ENCODE data around the gene AK4. TPM values are rescaled to one million over a fixed set of nuclear protein-coding genes. Genes with fewer than 3 reads are reported as not detected.

The AK4 gene
- total RNA-seq, 1 experiment from 2014 or later, result 131 TPM

DNA sequence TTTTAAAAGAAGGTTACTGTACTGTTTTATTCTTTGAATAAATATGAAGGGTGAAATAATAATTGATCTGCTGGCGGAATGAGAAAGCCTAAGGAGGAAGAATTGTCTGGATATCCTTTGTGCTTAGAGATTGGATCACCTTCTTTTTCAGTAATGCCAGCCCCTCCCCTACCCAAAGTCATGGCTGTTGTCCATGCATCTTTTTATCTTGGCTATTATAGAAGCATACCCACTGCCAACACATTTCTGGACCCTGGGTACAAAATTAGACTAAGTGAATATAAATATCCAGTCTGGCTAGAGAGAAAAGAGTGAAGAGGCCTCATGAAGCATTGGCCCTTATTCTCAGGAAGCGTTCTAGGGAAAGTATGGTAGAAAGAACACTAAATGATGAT lies 28.1 kb downstream of the AK4 start:
- intact Hi-C loops (cut with micrococcal nuclease; ENCODE audit: unreplicated experiment), result no loop called here
- Histone ChIP-seq H3K4me3 (ENCODE audit: low read depth, low read length) (no peak overlapping the region), H3K4me1 (peaks cover 30% of the 10 kb centered on the region), H3K36me3 (ENCODE audit: control insufficient read depth, insufficient read depth, low read length) (no peaks in the 10 kb centered on the region), H3K9me3 (no peaks in the 10 kb centered on the region), H3K27me3 (replicated peaks; ENCODE audit: control insufficient read depth, insufficient read depth, low read length) (no peaks in the 10 kb centered on the region)
- H3K4me1 Mint-ChIP-seq (ENCODE audit: low read depth, unreplicated experiment), result peaks cover 34% of the 10 kb centered on the region
- peak overlapping the region; percentile 83 for H3K27ac Mint-ChIP-seq (ENCODE audit: unreplicated experiment)
- POLR2A ChIA-PET, result no interaction called here
- no peaks in the 10 kb centered on the region for H3K27me3 Mint-ChIP-seq (ENCODE audit: insufficient read depth, unreplicated experiment)
- H3K36me3 Mint-ChIP-seq (ENCODE audit: insufficient read depth, unreplicated experiment), result peaks cover 14% of the 10 kb centered on the region
- H3K9me3 Mint-ChIP-seq (ENCODE audit: unreplicated experiment), result no peaks in the 10 kb centered on the region
- CTCF ChIA-PET, result no interaction called here
- BruUV-seq (replicated peaks), result no TSS peak
- TF ChIP-seq, protein P1, sequence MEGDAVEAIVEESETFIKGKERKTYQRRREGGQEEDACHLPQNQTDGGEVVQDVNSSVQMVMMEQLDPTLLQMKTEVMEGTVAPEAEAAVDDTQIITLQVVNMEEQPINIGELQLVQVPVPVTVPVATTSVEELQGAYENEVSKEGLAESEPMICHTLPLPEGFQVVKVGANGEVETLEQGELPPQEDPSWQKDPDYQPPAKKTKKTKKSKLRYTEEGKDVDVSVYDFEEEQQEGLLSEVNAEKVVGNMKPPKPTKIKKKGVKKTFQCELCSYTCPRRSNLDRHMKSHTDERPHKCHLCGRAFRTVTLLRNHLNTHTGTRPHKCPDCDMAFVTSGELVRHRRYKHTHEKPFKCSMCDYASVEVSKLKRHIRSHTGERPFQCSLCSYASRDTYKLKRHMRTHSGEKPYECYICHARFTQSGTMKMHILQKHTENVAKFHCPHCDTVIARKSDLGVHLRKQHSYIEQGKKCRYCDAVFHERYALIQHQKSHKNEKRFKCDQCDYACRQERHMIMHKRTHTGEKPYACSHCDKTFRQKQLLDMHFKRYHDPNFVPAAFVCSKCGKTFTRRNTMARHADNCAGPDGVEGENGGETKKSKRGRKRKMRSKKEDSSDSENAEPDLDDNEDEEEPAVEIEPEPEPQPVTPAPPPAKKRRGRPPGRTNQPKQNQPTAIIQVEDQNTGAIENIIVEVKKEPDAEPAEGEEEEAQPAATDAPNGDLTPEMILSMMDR (IDR thresholded peaks at IDR 0.05; ENCODE audit: insufficient read depth in 1 of 2, low read depth in 1 of 2, low read length in 1 of 2, severe bottlenecking in 1 of 2, unreplicated experiment in 1 of 2), result no peak
- no peak overlapping the region for H3K4me3 Mint-ChIP-seq (ENCODE audit: unreplicated experiment)
- DNase-seq, result no peak

DNA sequence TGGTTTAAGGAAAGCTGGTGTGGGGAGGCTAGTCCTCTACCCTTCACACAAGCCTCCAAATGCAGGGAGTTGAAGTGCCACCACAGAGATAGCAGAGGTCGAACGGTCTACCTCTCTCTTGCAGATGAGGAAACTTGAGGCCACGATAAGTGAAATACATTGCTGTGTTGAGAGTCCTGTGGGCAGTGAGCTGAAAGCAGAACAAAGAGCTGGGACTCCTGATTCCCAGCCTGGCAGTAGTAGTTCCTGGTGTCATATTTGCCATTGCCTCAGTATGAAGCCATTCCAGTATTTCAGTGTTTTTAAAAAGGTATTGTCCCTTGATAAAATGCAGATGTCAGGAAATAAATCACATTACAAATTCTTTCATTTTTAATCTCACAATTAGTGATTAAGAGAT lies 28.6 kb downstream of the AK4 start:
- no peaks in the 10 kb centered on the region for H3K27me3 ChIP-seq (replicated peaks; ENCODE audit: control insufficient read depth, insufficient read depth, low read length)
- DNase-seq, result no peak
- POLR2A ChIA-PET, result no interaction called here
- peaks cover 34% of the 10 kb centered on the region for H3K4me1 Mint-ChIP-seq (ENCODE audit: low read depth, unreplicated experiment)
- H3K9me3 ChIP-seq, result no peaks in the 10 kb centered on the region
- no peaks in the 10 kb centered on the region for H3K27me3 Mint-ChIP-seq (ENCODE audit: insufficient read depth, unreplicated experiment)
- H3K36me3 Mint-ChIP-seq (ENCODE audit: insufficient read depth, unreplicated experiment), result peaks cover 14% of the 10 kb centered on the region
- peak overlapping the region; percentile 83 for H3K27ac Mint-ChIP-seq (ENCODE audit: unreplicated experiment)
- TF ChIP-seq, protein P1 (IDR thresholded peaks at IDR 0.05; ENCODE audit: insufficient read depth in 1 of 2, low read depth in 1 of 2, low read length in 1 of 2, severe bottlenecking in 1 of 2, unreplicated experiment in 1 of 2), result no peak
- BruUV-seq (replicated peaks), result no TSS peak
- H3K9me3 Mint-ChIP-seq (ENCODE audit: unreplicated experiment), result no peaks in the 10 kb centered on the region
- peaks cover 30% of the 10 kb centered on the region for H3K4me1 ChIP-seq
- CTCF ChIA-PET, result interaction anchor here (0.6 kb wide), 1 partner anchor 114 kb away, joined by 3 read pairs; no protein-coding TSS in a partner anchor
- no peaks in the 10 kb centered on the region for H3K36me3 ChIP-seq (ENCODE audit: control insufficient read depth, insufficient read depth, low read length)
- intact Hi-C loops (cut with micrococcal nuclease; ENCODE audit: unreplicated experiment), result no loop called here
- no peak overlapping the region for H3K4me3 Mint-ChIP-seq (ENCODE audit: unreplicated experiment)
- H3K4me3 ChIP-seq (ENCODE audit: low read depth, low read length), result no peak overlapping the region

DNA sequence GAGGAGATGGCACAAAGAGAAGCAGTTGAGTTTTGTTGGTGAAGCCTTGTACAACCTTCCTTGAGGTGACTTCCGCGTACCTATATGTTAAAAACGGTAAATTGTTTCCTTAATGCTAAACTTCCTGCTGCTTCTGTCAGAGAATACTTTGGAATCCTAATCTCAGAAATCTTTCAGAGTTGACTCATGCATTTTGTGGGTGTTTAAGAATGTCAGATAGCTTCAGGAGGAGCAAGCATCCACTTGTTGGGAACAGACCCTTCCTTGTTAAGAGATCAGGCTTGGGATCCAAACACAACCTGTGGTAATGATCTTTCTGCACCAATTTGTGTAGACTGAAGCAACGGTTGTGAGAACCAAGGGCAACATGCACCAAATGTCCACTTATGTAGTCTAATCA lies 29.5 kb downstream of the AK4 start:
- intact Hi-C loops (cut with micrococcal nuclease; ENCODE audit: unreplicated experiment), result no loop called here
- peak overlapping the region; percentile 27 for H3K4me3 Mint-ChIP-seq (ENCODE audit: unreplicated experiment)
- no TSS peak for BruUV-seq (replicated peaks)
- no peaks in the 10 kb centered on the region for H3K27me3 ChIP-seq (replicated peaks; ENCODE audit: control insufficient read depth, insufficient read depth, low read length)
- H3K36me3 ChIP-seq (ENCODE audit: control insufficient read depth, insufficient read depth, low read length), result no peaks in the 10 kb centered on the region
- peaks cover 14% of the 10 kb centered on the region for H3K36me3 Mint-ChIP-seq (ENCODE audit: insufficient read depth, unreplicated experiment)
- H3K4me3 ChIP-seq (ENCODE audit: low read depth, low read length), result no peak overlapping the region
- H3K4me1 Mint-ChIP-seq (ENCODE audit: low read depth, unreplicated experiment), result peaks cover 34% of the 10 kb centered on the region
- peak overlapping the region; percentile 83 for H3K27ac Mint-ChIP-seq (ENCODE audit: unreplicated experiment)
- no peak for DNase-seq
- H3K9me3 ChIP-seq, result no peaks in the 10 kb centered on the region
- ChIA-PET POLR2A (no interaction called here), CTCF (no interaction called here)
- no peaks in the 10 kb centered on the region for H3K27me3 Mint-ChIP-seq (ENCODE audit: insufficient read depth, unreplicated experiment)
- no peaks in the 10 kb centered on the region for H3K9me3 Mint-ChIP-seq (ENCODE audit: unreplicated experiment)
- H3K4me1 ChIP-seq, result peaks cover 30% of the 10 kb centered on the region
- TF ChIP-seq, protein P1 (IDR thresholded peaks at IDR 0.05; ENCODE audit: insufficient read depth in 1 of 2, low read depth in 1 of 2, low read length in 1 of 2, severe bottlenecking in 1 of 2, unreplicated experiment in 1 of 2), result no peak
